Panc1 (cell line): ENCODE results near the gene SLC9A2. TPM values are rescaled to one million over a fixed set of nuclear protein-coding genes. Genes with fewer than 3 reads are reported as not detected.

ENCODE experiments used
- ATAC-seq: fragments of 200-7000 bp; cut with Tn5 transposase; 2 replicates; pipeline ENCODE4 v1.9.1; 2020; ENCODE audit warnings: mild to moderate bottlenecking, moderate library complexity
- BruUV-seq: library from RNA; stranded (reverse); fragments of 400-500 nt; replicated peaks from 2 replicates; lab custom pipeline; 2021; lab: Mats Ljungman, UMichigan
- CTCF ChIA-PET: fragments of 300-600 bp; sonication (Branson Sonifier 250); formaldehyde crosslinking; loops from one replicate; lab custom pipeline; 2022; ENCODE audit warnings: antibody characterized with exemption; lab: Charles Lee
- POLR2A ChIA-PET: fragments of 300-600 bp; sonication (Branson Sonifier 250); formaldehyde crosslinking; loops from one replicate; lab custom pipeline; 2022; ENCODE audit warnings: antibody characterized with exemption; lab: Charles Lee
- DNase-seq: peaks from one replicate; pipeline ENCODE4 v3.0.0-alpha.2; 2010; ENCODE audit warnings: low read depth, low spot score
- H3K27ac ChIP-seq: 2 replicates; pipeline ENCODE4 v1.5.1; 2011; ENCODE audit warnings: mild to moderate bottlenecking, low read length, inconsistent platforms
- H3K27me3 ChIP-seq: fragments of 200-500 bp; sonication (Bioruptor generic); 2 replicates; pipeline ENCODE4 v1.6.0; 2014; ENCODE audit warnings: low read length, inconsistent platforms; ENCODE audit not compliant: control insufficient read depth, insufficient read depth
- H3K36me3 ChIP-seq: fragments of 200-500 bp; sonication (Bioruptor generic); 2 replicates; pipeline ENCODE4 v1.5.1; 2014; ENCODE audit warnings: inconsistent platforms, mild to moderate bottlenecking, low read length, moderate library complexity; ENCODE audit not compliant: control insufficient read depth, insufficient read depth
- H3K4me1 ChIP-seq: 2 replicates; pipeline ENCODE4 v1.5.1; 2011; ENCODE audit warnings: inconsistent platforms, mild to moderate bottlenecking, low read length, moderate library complexity; ENCODE audit not compliant: control insufficient read depth, insufficient read depth
- H3K4me3 ChIP-seq, 2 experiments: 2 replicates each; pipeline ENCODE4 v1.5.1; 2011 to 2012; ENCODE audit warnings: low read depth in 2 of 2, low read length in 2 of 2, mild to moderate bottlenecking in 2 of 2, inconsistent platforms in 1 of 2, moderate library complexity in 1 of 2
- H3K9me3 ChIP-seq: fragments of 200-500 bp; sonication (Bioruptor generic); 2 replicates; pipeline ENCODE4 v1.5.1; 2014; ENCODE audit warnings: low read depth, mild to moderate bottlenecking, inconsistent platforms, low read length, moderate library complexity; ENCODE audit not compliant: control insufficient read depth, insufficient read depth
- CTCF ChIP-seq: fragments of 450-650 bp; IDR thresholded peaks from 2 replicates; pipeline ENCODE4 v1.5.1; 2017; ENCODE audit warnings: mild to moderate bottlenecking
- POLR2AphosphoS5 ChIP-seq: IDR thresholded peaks from 2 replicates; pipeline ENCODE4 v1.6.1; 2012; ENCODE audit warnings: mild to moderate bottlenecking, low read depth, low read length, moderate library complexity
- REST ChIP-seq, 2 experiments: IDR thresholded peaks; 2 replicates each; pipeline ENCODE4 v1.6.1; 2011 to 2012; ENCODE audit warnings: low read depth in 2 of 2, control low read depth in 1 of 2, low read length in 1 of 2, mild to moderate bottlenecking in 1 of 2, moderate library complexity in 1 of 2; ENCODE audit not compliant: insufficient read depth in 1 of 2
- SIN3A ChIP-seq: IDR thresholded peaks from 2 replicates; pipeline ENCODE4 v1.6.1; 2012; ENCODE audit warnings: low read depth, mild to moderate bottlenecking, low read length, moderate library complexity, borderline replicate concordance; ENCODE audit not compliant: insufficient read depth
- TCF7L2 ChIP-seq: IDR thresholded peaks from 2 replicates; pipeline ENCODE4 v1.6.1; 2011; ENCODE audit warnings: mild to moderate bottlenecking, low read depth, low read length, inconsistent platforms
- in situ Hi-C: cut with HindIII; loops from 2 replicates; pipeline ENCODE4 v1.10.0; 2016; ENCODE audit warnings: low sequenced_read_pairs, low pct_unique_long_range_greater_than_20kb
- intact Hi-C: fragments of 100-400 bp; cut with micrococcal nuclease; formaldehyde crosslinking; loops from one replicate; pipeline ENCODE4 v1.10.0; 2022; ENCODE audit not compliant: unreplicated experiment
- total RNA-seq: library from RNA; stranded (reverse); gene quantifications from one replicate; pipeline ENCODE4 v1.2.1, GENCODE V29; 2021; ENCODE audit not compliant: unreplicated experiment

The SLC9A2 gene
- total RNA-seq, 1 experiment from 2014 or later = 4.1 TPM

GRCh38 chr2:102603904-102604303, 15.4 kb upstream of the SLC9A2 start:
- Histone ChIP-seq H3K9me3 (no peaks in the 10 kb centered on the region), H3K4me3 (no peak overlapping the region), H3K27me3 (peaks cover 3% of the 10 kb centered on the region), H3K27ac (no peak overlapping the region), H3K4me1 (no peaks in the 10 kb centered on the region), H3K36me3 (no peaks in the 10 kb centered on the region)
- intact Hi-C loops (no loop called here), in situ Hi-C loops (no loop called here)
- TF ChIP-seq REST (IDR thresholded peaks at IDR 0.05; ENCODE audit: insufficient read depth in 1 of 2, low read depth in 2 of 2, low read length in 1 of 2) = no peak
- DNase-seq (no peak), ATAC-seq (no peak)
- BruUV-seq = no TSS peak
- ChIA-PET POLR2A (no interaction called here), CTCF (no interaction called here)

GRCh38 chr2:102604769-102605168, 14.6 kb upstream of the SLC9A2 start:
- CTCF ChIA-PET = no interaction called here
- H3K27me3 ChIP-seq = peaks cover 3% of the 10 kb centered on the region
- no peak overlapping the region for H3K4me3 ChIP-seq
- H3K4me1 ChIP-seq = no peaks in the 10 kb centered on the region
- TF ChIP-seq REST (IDR thresholded peaks at IDR 0.05; ENCODE audit: insufficient read depth in 1 of 2, low read depth in 2 of 2, low read length in 1 of 2) (no peak), TCF7L2 (no peak), POLR2AphosphoS5 (no peak), CTCF (no peak), SIN3A (no peak)
- in situ Hi-C loops (no loop called here), intact Hi-C loops (no loop called here)
- H3K27ac ChIP-seq = no peak overlapping the region
- no peak for DNase-seq
- no peaks in the 10 kb centered on the region for H3K36me3 ChIP-seq
- no TSS peak for BruUV-seq
- H3K9me3 ChIP-seq = no peaks in the 10 kb centered on the region
- no peak for ATAC-seq
- POLR2A ChIA-PET = no interaction called here
